HG02884 (cell line): ENCODE measurements around the gene ABCB4.

ENCODE experiments used
- ATAC-seq: cut with Tn5 transposase; IDR thresholded peaks from one replicate; pipeline ENCODE4 v1.9.1; 2021; ENCODE audit warnings: mild to moderate bottlenecking, moderate library complexity; ENCODE audit not compliant: unreplicated experiment

The ABCB4 gene

DNA sequence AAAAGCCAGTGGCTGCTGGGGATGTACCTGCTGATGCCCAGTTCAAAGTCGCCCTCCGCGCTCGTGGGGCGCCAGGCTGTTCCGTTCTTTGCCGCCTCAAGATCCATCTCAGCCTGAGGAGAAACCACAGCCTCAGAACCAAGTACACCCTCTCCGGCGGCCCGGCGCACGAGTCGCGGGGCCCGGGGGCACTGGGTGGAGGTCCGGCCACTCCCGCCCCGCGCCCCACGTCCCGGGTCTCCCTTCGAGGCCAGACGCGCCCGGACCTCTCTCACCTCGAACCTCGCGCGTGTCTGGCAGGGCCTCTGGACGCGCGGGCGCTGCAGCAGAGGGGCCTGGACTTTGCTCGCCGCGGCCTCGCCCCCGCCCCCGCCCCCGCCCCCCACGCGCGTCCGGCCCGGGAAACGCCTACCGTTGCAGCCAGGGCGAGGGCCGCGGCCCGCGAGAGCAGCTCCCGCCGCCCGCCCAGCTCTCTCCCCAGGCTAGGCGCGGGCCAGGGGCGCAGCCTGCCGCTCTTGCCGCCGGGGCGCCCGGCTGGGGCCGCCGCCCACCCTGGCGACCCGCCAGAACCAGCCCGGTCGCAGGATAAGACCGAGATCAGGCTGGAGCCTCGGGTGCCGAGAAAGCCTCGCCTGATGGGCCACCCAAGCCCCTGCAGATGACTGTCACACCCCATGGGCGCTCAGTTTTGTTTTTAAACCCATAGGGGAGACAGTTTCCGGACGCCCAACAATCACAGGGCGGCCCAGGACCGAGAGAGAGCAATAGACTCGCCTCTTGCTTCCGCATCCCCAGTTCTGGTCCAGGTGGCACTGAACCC is at the start of gene ABCB4:
ABCB4 (minus strand) TSS at position 322 of the 820 bp plus-strand sequence; CDS start at position 107, 215 bp downstream.
- ATAC-seq: peak; percentile 6

GRCh38 chr7:87518735-87519134 is 43.3 kb upstream of the ABCB4 start:
- ATAC-seq: no peak

GRCh38 chr7:87517891-87518290 is 42.4 kb upstream of the ABCB4 start:
- no peak for ATAC-seq

- no peak for ATAC-seq
These were observed 41.8 kb upstream of the ABCB4 start for GRCh38 chr7:87517136-87517815.

- ATAC-seq: no peak
These were observed 38.4 kb upstream of the ABCB4 start for GRCh38 chr7:87513735-87514335.

DNA sequence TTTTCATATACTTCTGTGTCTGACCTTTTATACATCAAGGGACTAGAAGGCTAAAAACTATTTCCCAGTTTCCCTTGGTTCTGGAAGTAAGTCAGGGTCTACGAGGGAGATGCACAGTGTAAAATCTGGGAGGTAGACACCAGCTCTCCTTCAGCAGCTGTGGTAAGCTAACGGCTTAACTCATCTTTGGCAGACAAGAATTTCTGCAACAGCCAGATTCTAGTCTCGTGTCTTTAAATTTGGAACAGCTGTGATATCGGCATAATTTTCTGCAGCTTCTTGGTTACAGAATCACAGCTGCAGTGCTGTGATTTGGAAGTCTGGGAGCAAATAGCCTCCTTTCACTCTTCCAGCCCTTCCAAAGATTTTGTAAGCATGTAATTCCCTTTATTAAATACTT is 37.4 kb upstream of the ABCB4 start:
- ATAC-seq: no peak

DNA sequence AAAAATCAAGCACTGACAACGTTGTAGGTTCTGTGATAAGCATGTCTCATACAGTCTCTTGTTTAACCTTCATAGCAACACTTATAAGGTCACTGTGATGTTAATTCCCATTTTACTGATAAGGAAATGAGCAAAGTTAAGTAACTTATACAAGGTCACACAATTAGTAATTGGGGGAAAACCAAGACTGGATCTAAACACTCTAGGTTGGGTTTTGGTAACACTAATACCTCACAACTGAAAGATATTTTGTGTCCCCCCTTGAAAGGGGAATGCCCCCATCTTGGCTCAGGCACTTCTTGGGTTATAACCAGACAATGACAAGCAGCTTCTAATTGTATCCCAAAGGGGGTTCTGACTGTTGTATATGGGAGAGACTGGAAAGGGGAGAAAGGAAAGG is 36.0 kb upstream of the ABCB4 start:
- no peak for ATAC-seq

DNA sequence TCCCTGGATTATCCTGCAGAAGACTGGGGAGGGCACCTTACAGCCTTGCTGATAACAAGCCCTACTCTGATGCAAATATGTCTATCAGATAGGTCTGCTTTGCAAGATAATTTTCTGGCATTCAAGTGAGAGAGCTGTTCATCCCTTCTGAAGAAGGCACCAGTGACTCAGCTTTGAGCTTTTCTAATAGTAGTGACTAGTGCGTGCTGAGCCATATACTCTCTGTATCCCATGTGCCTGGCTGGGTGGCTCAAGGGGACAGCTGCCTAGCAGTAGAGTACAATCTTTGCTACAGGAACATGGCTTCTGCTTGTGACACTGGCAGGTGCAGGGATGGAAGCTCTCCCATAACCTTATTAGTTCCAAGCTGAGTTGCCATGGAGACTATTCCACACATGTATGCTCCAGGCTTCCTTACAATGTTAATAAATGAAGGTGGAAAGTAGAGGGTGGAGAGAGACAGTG is 35.0 kb upstream of the ABCB4 start:
- ATAC-seq: no peak

- no peak for ATAC-seq
These were observed 32.0 kb upstream of the ABCB4 start for GRCh38 chr7:87507446-87507845.

DNA sequence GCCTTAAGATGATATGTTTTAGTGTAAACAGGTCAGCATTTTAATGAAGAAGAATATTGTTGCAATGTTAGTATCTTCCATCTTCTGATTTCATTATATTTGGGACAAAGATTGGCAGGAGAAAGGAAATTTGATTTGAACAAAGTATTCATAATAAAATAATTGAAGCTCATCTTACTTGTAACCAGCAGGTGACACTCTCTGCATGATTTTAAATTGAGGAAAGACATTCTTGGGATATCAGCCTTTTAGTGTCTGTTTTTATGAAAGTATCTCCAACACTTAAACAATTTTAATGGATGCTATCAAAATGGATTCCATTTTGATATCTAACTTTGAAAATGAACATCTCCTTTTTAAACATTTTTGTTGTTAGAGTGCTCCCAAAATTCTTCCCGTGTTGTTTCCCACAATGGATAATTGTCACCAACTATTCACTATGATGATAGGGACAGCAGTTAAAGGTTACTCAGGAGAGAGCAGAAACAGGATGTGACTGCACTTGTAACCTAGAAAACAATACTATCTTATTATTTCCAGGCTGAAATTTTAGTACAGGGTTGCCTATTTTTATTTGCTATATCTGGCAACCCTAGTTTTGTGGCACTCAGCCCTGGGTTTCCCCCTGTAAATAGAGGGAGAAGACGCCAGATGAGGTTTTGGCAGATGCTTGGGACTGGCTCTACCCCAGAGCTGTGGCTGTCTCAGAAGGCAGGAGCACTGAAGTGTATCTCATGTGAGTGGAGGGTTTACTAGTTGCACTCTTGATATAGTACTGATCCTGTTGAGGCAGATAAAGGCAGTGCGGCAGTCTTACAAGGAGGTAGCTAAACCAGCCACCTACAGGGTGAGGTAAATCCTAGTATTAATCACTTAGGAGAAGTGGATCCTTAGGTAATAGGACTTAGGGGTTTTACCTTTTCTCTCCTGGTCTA is 31.0 kb upstream of the ABCB4 start:
- ATAC-seq: no peak

- no peak for ATAC-seq
These were observed 30.2 kb upstream of the ABCB4 start for GRCh38 chr7:87505557-87506245.

- no peak for ATAC-seq
These were observed 29.6 kb upstream of the ABCB4 start for GRCh38 chr7:87505122-87505521.

- no peak for ATAC-seq
These were observed 24.0 kb upstream of the ABCB4 start for GRCh38 chr7:87499494-87499893.

DNA sequence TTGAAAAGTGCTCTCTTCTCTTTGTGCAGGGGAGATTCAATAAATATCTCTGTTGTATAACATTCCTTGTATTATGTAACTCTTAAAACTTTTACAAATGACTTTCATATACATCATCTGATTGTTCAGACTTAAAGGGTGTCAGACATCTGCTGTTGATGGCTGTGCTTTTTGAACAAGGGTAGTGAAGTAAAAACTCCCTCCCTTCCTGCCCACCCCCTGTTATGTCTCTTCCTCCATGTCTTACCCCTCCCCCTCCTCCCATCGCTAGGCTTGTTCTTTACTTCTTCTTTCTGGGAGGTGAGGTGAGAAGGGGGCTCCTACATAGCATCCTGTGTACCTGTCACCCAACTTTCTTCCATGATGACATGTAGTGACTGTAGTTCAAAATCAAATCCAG is 23.4 kb upstream of the ABCB4 start:
- ATAC-seq: no peak

- no peak for ATAC-seq
These were observed 22.0 kb upstream of the ABCB4 start for GRCh38 chr7:87497482-87497881.

- ATAC-seq: no peak
These were observed 19.9 kb upstream of the ABCB4 start for GRCh38 chr7:87495366-87495765.

DNA sequence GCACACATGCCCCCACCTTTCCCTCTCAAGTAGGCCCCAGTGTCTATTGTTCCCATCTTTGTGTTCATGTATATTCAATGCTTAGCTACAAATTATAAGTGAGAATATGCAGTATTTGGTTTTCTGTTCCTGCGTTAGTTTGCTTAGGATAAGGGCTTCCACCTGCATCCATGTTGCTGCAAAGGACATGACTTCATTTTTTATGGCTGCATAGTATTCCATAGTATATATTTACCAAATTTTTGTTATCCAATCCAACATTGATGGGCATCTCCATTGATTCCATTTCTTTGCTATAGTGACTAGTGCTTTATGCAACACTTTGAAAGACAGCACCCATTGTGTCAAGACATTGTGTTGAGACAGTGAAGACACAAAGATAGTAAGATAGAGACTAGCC is 19.0 kb upstream of the ABCB4 start:
- ATAC-seq: no peak

DNA sequence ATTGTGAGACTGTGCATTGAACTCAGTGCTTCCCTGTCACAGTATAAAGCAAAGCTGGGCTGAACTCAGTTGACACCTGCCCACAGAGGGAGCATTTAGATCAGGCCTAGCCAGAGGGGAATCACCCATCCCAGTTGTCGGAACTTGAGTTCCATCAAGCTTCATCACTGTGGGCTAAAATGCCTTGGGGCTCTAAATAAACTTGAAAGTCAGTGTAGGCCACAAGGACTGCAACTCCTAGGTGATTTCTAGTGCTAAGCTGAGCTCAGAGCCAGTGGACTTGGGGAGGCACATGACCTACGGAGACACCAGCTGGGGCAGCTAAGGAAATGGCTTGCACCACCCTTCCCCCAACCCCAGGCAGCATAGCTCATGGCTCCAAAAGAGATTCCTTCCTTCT is 7.7 kb upstream of the ABCB4 start:
- ATAC-seq: no peak

GRCh38 chr7:87482115-87482514 is 6.6 kb upstream of the ABCB4 start:
- ATAC-seq: no peak

- ATAC-seq: no peak
These were observed 4.9 kb upstream of the ABCB4 start for GRCh38 chr7:87480386-87480785.
